Prostate gland (tissue), 2 donors: Measurements from ENCODE around the gene EDARADD. TPM values are rescaled to one million over a fixed set of nuclear protein-coding genes. Genes with fewer than 3 reads are reported as not detected.
"Not testable (repeated sequence)": the region's sequence is repeated elsewhere in the genome, so short reads cannot be mapped to it uniquely, and the experiment has no call there.

Source experiments
- DNase-seq: peaks from one replicate; pipeline ENCODE4 v3.0.0-alpha.2; 2019; ENCODE audit warnings: low spot score
- H3K27ac ChIP-seq, 2 donors: fragments of 200-600 bp; sonication (generic); 2 replicates each; pipeline ENCODE4 v1.5.1; 2017 to 2019
- H3K27me3 ChIP-seq: fragments of 200-600 bp; sonication (generic); replicated peaks from 2 replicates; pipeline ENCODE4 v1.5.1; 2019; ENCODE audit not compliant: insufficient read depth
- H3K36me3 ChIP-seq, 2 donors: fragments of 200-600 bp; sonication (generic); 1 replicate in 1 of 2; 2 replicates in 1 of 2; pipeline versions ENCODE4 v1.5.1 to v1.8.1; 2017 to 2019
- H3K4me1 ChIP-seq: fragments of 200-600 bp; sonication (generic); replicated peaks from 2 replicates; pipeline ENCODE4 v1.5.1; 2019
- H3K4me3 ChIP-seq, 2 donors: fragments of 200-600 bp; sonication (generic); 2 replicates each; pipeline ENCODE4 v1.5.1; 2017 to 2019
- H3K9me3 ChIP-seq: fragments of 200-600 bp; sonication (generic); 2 replicates; pipeline ENCODE4 v1.5.1; 2017
- POLR2A ChIP-seq: fragments of 450-650 bp; IDR thresholded peaks from one replicate; pipeline ENCODE4 v1.6.1; 2016; ENCODE audit warnings: antibody characterized with exemption, mild to moderate bottlenecking
- POLR2AphosphoS5 ChIP-seq: sonication (generic); formaldehyde crosslinking; IDR thresholded peaks from one replicate; pipeline ENCODE4 v1.6.1; 2017; ENCODE audit warnings: antibody characterized with exemption
- WGBS: methylation state at CpG from one replicate; pipeline ENCODE4 v1.1.5; 2018; 5-methylcytosine and 5-hydroxymethylcytosine counted together
- intact Hi-C: fragments of 100-400 bp; cut with DNase I; formaldehyde crosslinking; loops from one replicate; pipeline ENCODE4 v1.14.2; 2022
- total RNA-seq, 2 donors: library from RNA; depleted of rRNA; stranded (reverse); fragments of >200 nt; gene quantifications; one replicate each; pipeline ENCODE4 v1.1.0, GENCODE V29; 2016
- TF ChIP-seq, protein P1 (sequence below), 4 experiments: fragments of 200-600 bp in 2 of 4; fragments of 450-650 bp in 2 of 4; sonication (generic) in 2 of 4; IDR thresholded peaks; 1 replicate in 3 of 4; 2 replicates in 1 of 4; pipeline ENCODE4 v1.5.1; 2016 to 2019; ENCODE audit warnings: antibody characterized with exemption in 4 of 4, mild to moderate bottlenecking in 2 of 4, moderate library complexity in 2 of 4

The EDARADD gene
- total RNA-seq, 2 donors from 2014 or later, result 4.9 to 12.8 TPM

DNA sequence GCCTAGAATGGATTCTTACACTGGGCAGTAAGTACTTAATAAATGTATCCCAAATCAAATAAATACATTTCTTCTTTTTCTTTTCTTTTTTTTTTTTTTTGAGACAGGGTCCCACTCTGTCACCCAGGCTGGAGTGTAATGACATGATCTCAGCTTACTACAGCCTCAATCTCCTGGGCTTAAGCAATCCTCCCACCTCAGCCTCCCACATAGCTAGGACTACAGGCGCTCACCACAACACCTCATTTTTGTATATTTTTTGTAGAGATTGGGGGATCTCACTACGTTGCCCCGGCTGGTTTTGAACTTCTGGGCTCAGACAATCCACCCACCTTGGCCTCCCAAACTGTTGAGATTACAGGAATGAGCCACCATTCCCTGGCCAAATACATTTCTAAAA, 66.0 kb downstream of the EDARADD start:
- no peaks in the 10 kb centered on the region for H3K4me1 ChIP-seq
- intact Hi-C loops, result no loop called here
- DNase-seq, result no peak
- H3K4me3 ChIP-seq, result no peak overlapping the region
- no peak for TF ChIP-seq POLR2A
- TF ChIP-seq, protein P1, sequence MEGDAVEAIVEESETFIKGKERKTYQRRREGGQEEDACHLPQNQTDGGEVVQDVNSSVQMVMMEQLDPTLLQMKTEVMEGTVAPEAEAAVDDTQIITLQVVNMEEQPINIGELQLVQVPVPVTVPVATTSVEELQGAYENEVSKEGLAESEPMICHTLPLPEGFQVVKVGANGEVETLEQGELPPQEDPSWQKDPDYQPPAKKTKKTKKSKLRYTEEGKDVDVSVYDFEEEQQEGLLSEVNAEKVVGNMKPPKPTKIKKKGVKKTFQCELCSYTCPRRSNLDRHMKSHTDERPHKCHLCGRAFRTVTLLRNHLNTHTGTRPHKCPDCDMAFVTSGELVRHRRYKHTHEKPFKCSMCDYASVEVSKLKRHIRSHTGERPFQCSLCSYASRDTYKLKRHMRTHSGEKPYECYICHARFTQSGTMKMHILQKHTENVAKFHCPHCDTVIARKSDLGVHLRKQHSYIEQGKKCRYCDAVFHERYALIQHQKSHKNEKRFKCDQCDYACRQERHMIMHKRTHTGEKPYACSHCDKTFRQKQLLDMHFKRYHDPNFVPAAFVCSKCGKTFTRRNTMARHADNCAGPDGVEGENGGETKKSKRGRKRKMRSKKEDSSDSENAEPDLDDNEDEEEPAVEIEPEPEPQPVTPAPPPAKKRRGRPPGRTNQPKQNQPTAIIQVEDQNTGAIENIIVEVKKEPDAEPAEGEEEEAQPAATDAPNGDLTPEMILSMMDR (IDR thresholded peaks at IDR 0.05), result no peak
- no peak for TF ChIP-seq POLR2AphosphoS5
- H3K9me3 ChIP-seq, result no peaks in the 10 kb centered on the region
- 96% methylated on average over 3 of the region's 3 CpGs for WGBS
- H3K27me3 ChIP-seq, result no peaks in the 10 kb centered on the region
- H3K36me3 ChIP-seq, result no peaks in the 10 kb centered on the region
- H3K27ac ChIP-seq, result no peak overlapping the region

DNA sequence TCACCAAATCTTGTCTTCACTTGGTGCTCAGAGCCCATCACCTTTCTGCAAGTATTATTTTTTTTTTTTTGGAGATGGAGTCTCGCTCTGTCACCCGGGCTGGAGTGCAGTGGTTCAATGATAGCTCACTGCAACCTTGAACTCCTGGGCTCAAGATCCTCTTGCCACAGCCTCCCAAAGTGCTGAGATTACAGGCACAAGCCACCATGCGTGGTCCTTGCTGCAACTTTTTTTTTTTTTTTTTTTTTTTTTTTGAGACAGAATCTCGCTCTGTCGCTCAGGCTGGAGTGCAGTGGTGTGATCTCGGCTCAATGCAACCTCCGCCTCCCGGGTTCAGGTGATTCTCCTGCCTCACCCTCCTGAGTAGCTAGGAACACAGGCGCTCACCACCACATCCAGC, 70.1 kb downstream of the EDARADD start:
- H3K9me3 ChIP-seq, DNase-seq, H3K36me3 ChIP-seq, H3K27ac ChIP-seq, H3K4me3 ChIP-seq, intact Hi-C loops, H3K4me1 ChIP-seq, H3K27me3 ChIP-seq: not testable (repeated sequence)
- 98% methylated on average over 9 of the region's 9 CpGs for WGBS

DNA sequence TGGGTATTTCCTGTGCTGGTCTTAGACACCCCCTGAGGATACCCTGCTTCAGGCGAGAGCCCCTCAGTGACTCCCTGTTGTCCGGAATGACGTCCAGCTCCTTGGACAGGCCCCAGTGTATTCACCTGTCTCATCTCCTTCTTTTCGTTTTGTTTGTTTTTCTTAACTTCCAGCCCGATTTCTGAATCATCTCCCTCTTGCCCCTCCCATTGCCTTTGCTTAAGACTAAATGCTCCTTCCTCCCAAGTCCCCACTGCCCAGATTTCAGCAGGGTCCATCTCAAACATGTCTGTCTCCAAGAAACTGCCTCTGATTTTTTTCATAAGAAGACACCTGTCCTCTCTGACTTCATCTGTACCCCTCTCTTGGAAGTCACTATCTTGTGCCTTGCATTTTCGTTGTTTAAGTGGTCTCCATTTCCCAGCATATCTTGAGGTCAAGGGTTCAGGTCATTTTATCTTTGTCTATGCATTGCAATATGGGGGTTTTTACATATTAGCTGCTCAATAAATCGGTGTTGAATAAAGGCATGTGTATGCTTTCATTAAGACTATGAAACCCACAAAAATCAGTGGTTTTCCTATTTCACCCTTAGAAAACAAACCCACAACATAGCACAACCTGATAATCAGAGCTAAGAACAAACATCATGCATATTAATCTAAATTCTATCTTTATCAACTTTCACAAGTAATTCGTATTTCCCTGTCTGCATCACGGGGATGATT, 71.3 kb downstream of the EDARADD start:
- Histone ChIP-seq H3K27me3 (no peaks in the 10 kb centered on the region), H3K36me3 (no peaks in the 10 kb centered on the region), H3K4me3 (no peak overlapping the region), H3K9me3 (no peaks in the 10 kb centered on the region), H3K4me1 (no peaks in the 10 kb centered on the region), H3K27ac (no peak overlapping the region)
- TF ChIP-seq, protein P1 (IDR thresholded peaks at IDR 0.05), result no peak
- TF ChIP-seq POLR2A (no peak), POLR2AphosphoS5 (no peak)
- WGBS, result 55% methylated on average over 9 of the region's 9 CpGs
- DNase-seq, result no peak
- intact Hi-C loops, result no loop called here

DNA sequence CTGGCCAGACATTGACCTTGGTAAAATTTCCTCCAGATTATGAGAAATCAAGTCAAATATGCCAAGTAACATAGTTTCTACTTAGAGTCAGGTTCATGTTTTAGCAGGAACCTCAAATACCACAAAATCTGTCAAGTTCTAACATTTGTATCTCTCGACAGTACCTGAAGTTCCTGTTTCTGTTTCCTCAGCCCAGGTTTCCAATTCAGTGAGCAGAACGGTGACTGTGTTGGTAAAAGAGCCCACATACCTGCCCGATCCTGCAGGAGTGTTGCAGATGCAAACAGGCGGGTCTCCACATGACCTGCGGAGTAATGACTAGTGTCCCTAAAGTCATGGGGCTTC, 71.8 kb downstream of the EDARADD start:
- TF ChIP-seq POLR2A (no peak), POLR2AphosphoS5 (peak; percentile 35)
- 29% methylated on average over 5 of the region's 5 CpGs for WGBS

DNA sequence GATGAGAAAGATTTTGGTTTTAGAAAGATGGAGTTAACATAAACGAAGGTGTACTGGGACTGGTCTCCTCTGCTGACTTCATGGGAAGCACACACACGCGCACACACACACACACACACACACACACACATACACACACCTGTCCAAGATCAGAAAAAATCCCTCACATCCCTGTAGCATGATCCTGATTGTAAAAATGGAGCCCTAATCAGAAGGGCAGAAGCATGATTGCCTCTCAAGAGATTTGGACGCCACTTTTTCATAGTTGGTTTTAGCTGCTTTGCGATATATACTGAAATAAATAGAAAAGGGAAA, 73.2 kb downstream of the EDARADD start:
- Histone ChIP-seq H3K9me3 (no peaks in the 10 kb centered on the region), H3K36me3 (no peaks in the 10 kb centered on the region), H3K27ac (no peak overlapping the region), H3K4me3 (no peak overlapping the region), H3K27me3 (no peaks in the 10 kb centered on the region), H3K4me1 (no peaks in the 10 kb centered on the region)
- no peak for DNase-seq
- intact Hi-C loops, result no loop called here
- TF ChIP-seq POLR2AphosphoS5 (no peak), POLR2A (no peak)
- TF ChIP-seq, protein P1 (IDR thresholded peaks at IDR 0.05), result no peak
- 75% methylated on average over 5 of the region's 5 CpGs for WGBS

More for the DNA sequence above, 71.8 kb downstream of the EDARADD start:
- Histone ChIP-seq H3K4me1 (no peaks in the 10 kb centered on the region), H3K36me3 (no peaks in the 10 kb centered on the region), H3K27ac (no peak overlapping the region), H3K27me3 (no peaks in the 10 kb centered on the region), H3K4me3 (no peak overlapping the region), H3K9me3 (no peaks in the 10 kb centered on the region)
- intact Hi-C loops, result no loop called here
- DNase-seq, result peak; percentile 56

DNA sequence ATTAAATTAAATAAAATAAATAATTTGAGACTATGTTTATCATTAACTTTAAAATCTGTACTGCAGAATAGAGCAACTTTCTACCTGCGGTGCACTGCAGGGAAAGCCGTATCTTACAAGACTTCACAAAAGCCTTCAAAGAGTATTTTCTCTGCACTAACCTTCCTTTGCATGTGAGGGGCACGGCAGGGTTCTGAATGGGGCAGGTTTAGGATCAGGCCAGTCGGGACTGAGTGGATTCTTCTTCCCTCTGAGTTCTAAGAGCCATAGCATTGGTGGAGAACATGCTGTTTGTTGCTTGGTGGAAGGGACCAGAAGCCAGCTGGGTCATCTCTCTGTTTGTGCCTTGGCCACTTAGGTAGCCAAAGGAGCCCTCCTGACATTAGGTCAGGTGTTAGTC, 74.5 kb downstream of the EDARADD start:
- TF ChIP-seq, protein P1 (IDR thresholded peaks at IDR 0.05), result no peak
- TF ChIP-seq POLR2A (no peak), POLR2AphosphoS5 (no peak)
- H3K4me1 ChIP-seq, result no peaks in the 10 kb centered on the region
- no peaks in the 10 kb centered on the region for H3K36me3 ChIP-seq
- H3K27ac ChIP-seq, result no peak overlapping the region
- 93% methylated on average over 4 of the region's 4 CpGs for WGBS
- H3K9me3 ChIP-seq, result no peaks in the 10 kb centered on the region
- intact Hi-C loops, result no loop called here
- no peak for DNase-seq
- H3K27me3 ChIP-seq, result no peaks in the 10 kb centered on the region
- H3K4me3 ChIP-seq, result no peak overlapping the region
